Bronchial epithelial cell (primary cell): ENCODE data around the gene NSG2. TPM values are rescaled to one million over a fixed set of nuclear protein-coding genes. Genes with fewer than 3 reads are reported as not detected.

Source experiments
- DNase-seq: peaks from one replicate; pipeline ENCODE4 v3.0.0-alpha.2; 2010; ENCODE audit warnings: low read depth
- FAIRE-seq: peaks from 2 replicates; lab custom pipeline; 2011; peaks lifted over from hg19 to GRCh38; lab: Jason Lieb, UNC
- H3K27me3 ChIP-seq: 2 replicates; pipeline ENCODE4 v1.5.1; 2011; ENCODE audit warnings: low read length; ENCODE audit not compliant: control insufficient read depth, insufficient read depth
- H3K36me3 ChIP-seq: 2 replicates; pipeline ENCODE4 v1.5.1; 2011; ENCODE audit warnings: low read length; ENCODE audit not compliant: control insufficient read depth, insufficient read depth
- H3K4me3 ChIP-seq: 2 replicates; pipeline ENCODE4 v1.5.1; 2011; ENCODE audit warnings: mild to moderate bottlenecking, low read depth, low read length, control low read depth
- CTCF ChIP-seq: IDR thresholded peaks from 2 replicates; pipeline ENCODE4 v1.5.1; 2011; ENCODE audit warnings: mild to moderate bottlenecking, moderate library complexity, low read length, control low read depth, inconsistent platforms; ENCODE audit not compliant: insufficient read depth, severe bottlenecking
- total RNA-seq: library from RNA; depleted of rRNA; stranded (reverse); fragments of >200 nt; gene quantifications from 2 replicates; pipeline ENCODE4 v1.2.1, GENCODE V29; 2014

The NSG2 gene
- total RNA-seq, 1 donor from 2014 or later = not detected

GRCh38 chr5:174064171-174064570 is 18.7 kb downstream of the NSG2 start:
- FAIRE-seq (no peak), DNase-seq (no peak)

GRCh38 chr5:174065528-174066197 is 20.2 kb downstream of the NSG2 start:
- Histone ChIP-seq H3K27me3 (no peaks in the 10 kb centered on the region), H3K4me3 (no peak overlapping the region), H3K36me3 (no peaks in the 10 kb centered on the region)
- DNase-seq (no peak), FAIRE-seq (no peak)
- TF ChIP-seq CTCF = no peak

More at GRCh38 chr5:174064171-174064570, 18.7 kb downstream of the NSG2 start:
- Histone ChIP-seq H3K27me3 (no peaks in the 10 kb centered on the region), H3K36me3 (no peaks in the 10 kb centered on the region), H3K4me3 (no peak overlapping the region)
- TF ChIP-seq CTCF = no peak

GRCh38 chr5:174067499-174067898 is 22.0 kb downstream of the NSG2 start:
- no peaks in the 10 kb centered on the region for H3K36me3 ChIP-seq
- no peaks in the 10 kb centered on the region for H3K27me3 ChIP-seq
- no peak for TF ChIP-seq CTCF
- no peak for DNase-seq
- FAIRE-seq = no peak
- H3K4me3 ChIP-seq = no peak overlapping the region

- FAIRE-seq (no peak), DNase-seq (no peak)
- Histone ChIP-seq H3K4me3 (no peak overlapping the region), H3K27me3 (no peaks in the 10 kb centered on the region), H3K36me3 (no peaks in the 10 kb centered on the region)
- TF ChIP-seq CTCF = no peak
These were observed 26.0 kb downstream of the NSG2 start for GRCh38 chr5:174071484-174071883.

- no peak for FAIRE-seq
- TF ChIP-seq CTCF = no peak
- H3K27me3 ChIP-seq = no peaks in the 10 kb centered on the region
- H3K4me3 ChIP-seq = no peak overlapping the region
- DNase-seq = no peak
- no peaks in the 10 kb centered on the region for H3K36me3 ChIP-seq
These were observed 27.7 kb downstream of the NSG2 start for GRCh38 chr5:174073122-174073660.
